Hepatocyte (in vitro differentiated cells): ENCODE results near the gene CREBL2. TPM values are rescaled to one million over a fixed set of nuclear protein-coding genes. Genes with fewer than 3 reads are reported as not detected.

Experiments
- DNase-seq: peaks from one replicate; pipeline ENCODE4 v3.0.0-alpha.2; 2016; ENCODE audit warnings: low spot score
- H2AFZ ChIP-seq: fragments of 200-600 bp; sonication (generic); 2 replicates; pipeline ENCODE4 v1.6.0; 2016; ENCODE audit warnings: antibody characterized with exemption, mild to moderate bottlenecking
- H3K27ac ChIP-seq: fragments of 200-600 bp; sonication (generic); 2 replicates; pipeline ENCODE4 v1.5.1; 2016; ENCODE audit warnings: mild to moderate bottlenecking
- H3K27me3 ChIP-seq: fragments of 200-600 bp; sonication (generic); 2 replicates; pipeline ENCODE4 v1.6.1; 2016
- H3K36me3 ChIP-seq: fragments of 200-600 bp; sonication (generic); replicated peaks from 2 replicates; pipeline ENCODE4 v1.5.1; 2016; ENCODE audit warnings: low read depth; ENCODE audit not compliant: insufficient read depth
- H3K4me1 ChIP-seq: fragments of 200-600 bp; sonication (generic); 2 replicates; pipeline ENCODE4 v1.5.1; 2016; ENCODE audit warnings: mild to moderate bottlenecking, moderate library complexity; ENCODE audit not compliant: insufficient read depth
- H3K4me2 ChIP-seq: fragments of 200-600 bp; sonication (generic); 2 replicates; pipeline ENCODE4 v1.6.0; 2016
- H3K4me3 ChIP-seq: fragments of 200-600 bp; sonication (generic); 2 replicates; pipeline ENCODE4 v1.5.1; 2016; ENCODE audit warnings: mild to moderate bottlenecking
- H3K79me2 ChIP-seq: fragments of 200-600 bp; sonication (generic); 2 replicates; pipeline ENCODE4 v1.6.0; 2017; ENCODE audit warnings: mild to moderate bottlenecking
- H3K9me2 ChIP-seq: fragments of 200-600 bp; sonication (generic); replicated peaks from 2 replicates; pipeline ENCODE4 v1.6.0; 2017; ENCODE audit warnings: mild to moderate bottlenecking; ENCODE audit not compliant: insufficient read depth
- H3K9me3 ChIP-seq: fragments of 200-600 bp; sonication (generic); 2 replicates; pipeline ENCODE4 v1.5.1; 2016; ENCODE audit warnings: low read depth, mild to moderate bottlenecking
- H4K20me1 ChIP-seq: fragments of 200-600 bp; sonication (generic); 2 replicates; pipeline ENCODE4 v1.6.0; 2016; ENCODE audit warnings: mild to moderate bottlenecking; ENCODE audit not compliant: insufficient read depth, poor library complexity, severe bottlenecking
- CTCF ChIP-seq: fragments of 200-600 bp; sonication (generic); IDR thresholded peaks from 2 replicates; pipeline ENCODE4 v1.5.1; 2016; ENCODE audit warnings: antibody characterized with exemption, mild to moderate bottlenecking; ENCODE audit not compliant: poor library complexity
- EZH2 ChIP-seq: fragments of 200-600 bp; sonication (generic); IDR thresholded peaks from 2 replicates; pipeline ENCODE4 v1.6.1; 2016; ENCODE audit warnings: antibody characterized with exemption, mild to moderate bottlenecking, borderline replicate concordance
- EZH2phosphoT487 ChIP-seq: fragments of 200-600 bp; sonication (generic); IDR thresholded peaks from one replicate; pipeline ENCODE4 v1.6.1; 2018; ENCODE audit warnings: antibody characterized with exemption, mild to moderate bottlenecking, low read depth, moderate library complexity; ENCODE audit not compliant: unreplicated experiment, severe bottlenecking
- WGBS: methylation state at CpG from one replicate; pipeline ENCODE4 v1.1.6; 2016; ENCODE audit warnings: low lambda C conversion rate; ENCODE audit errors: missing lambda C conversion rate; 5-methylcytosine and 5-hydroxymethylcytosine counted together
- polyA plus RNA-seq: library from polyadenylated mRNA; unstranded; fragments of >200 nt; fragmentation: Nextera tagmentation; extraction: Ambion mirVana; gene quantifications from 2 replicates; pipeline ENCODE4 v1.2.1, GENCODE V29; 2016
- total RNA-seq: library from RNA; depleted of rRNA; stranded (reverse); fragments of >200 nt; gene quantifications from 2 replicates; pipeline ENCODE4 v1.2.3, GENCODE V29; 2014

Gene CREBL2
- total and polyA plus RNA-seq, 2 experiments from 2014 or later: 11.4 to 19.4 TPM

GRCh38 chr12:12654691-12655460 lies 43.2 kb downstream of the CREBL2 start:
- H3K4me3 ChIP-seq: no peak overlapping the region
- H3K27me3 ChIP-seq: no peaks in the 10 kb centered on the region
- DNase-seq: no peak
- no peak overlapping the region for H3K27ac ChIP-seq
- WGBS: 80% methylated on average over 3 of the region's 3 CpGs
- no peaks in the 10 kb centered on the region for H3K79me2 ChIP-seq
- H3K4me1 ChIP-seq: no peaks in the 10 kb centered on the region
- H3K9me2 ChIP-seq: no peaks in the 10 kb centered on the region
- no peaks in the 10 kb centered on the region for H3K36me3 ChIP-seq
- H4K20me1 ChIP-seq: no peaks in the 10 kb centered on the region
- H3K4me2 ChIP-seq: no peak overlapping the region
- no peak overlapping the region for H2AFZ ChIP-seq
- H3K9me3 ChIP-seq: no peaks in the 10 kb centered on the region
- TF ChIP-seq EZH2phosphoT487: no peak
- no peak for TF ChIP-seq CTCF
- TF ChIP-seq EZH2: no peak

- H3K27me3 ChIP-seq: no peaks in the 10 kb centered on the region
- no peaks in the 10 kb centered on the region for H3K36me3 ChIP-seq
- H2AFZ ChIP-seq: no peak overlapping the region
- no peaks in the 10 kb centered on the region for H3K9me3 ChIP-seq
- 59% methylated on average over 3 of the region's 3 CpGs for WGBS
- no peak overlapping the region for H3K4me2 ChIP-seq
- no peaks in the 10 kb centered on the region for H3K9me2 ChIP-seq
- H3K79me2 ChIP-seq: no peaks in the 10 kb centered on the region
- no peak for TF ChIP-seq EZH2
- DNase-seq: no peak
- no peak overlapping the region for H3K4me3 ChIP-seq
- no peaks in the 10 kb centered on the region for H3K4me1 ChIP-seq
- H4K20me1 ChIP-seq: no peaks in the 10 kb centered on the region
- no peak overlapping the region for H3K27ac ChIP-seq
These were observed 48.5 kb downstream of the CREBL2 start for GRCh38 chr12:12660201-12660600.

GRCh38 chr12:12661086-12661856 lies 49.6 kb downstream of the CREBL2 start:
- WGBS: 83% methylated on average over 7 of the region's 7 CpGs
- no peak for DNase-seq
- no peaks in the 10 kb centered on the region for H3K9me2 ChIP-seq
- no peak overlapping the region for H3K27ac ChIP-seq
- no peaks in the 10 kb centered on the region for H4K20me1 ChIP-seq
- no peak for TF ChIP-seq EZH2
- no peak for TF ChIP-seq CTCF
- no peak for TF ChIP-seq EZH2phosphoT487
- H3K4me1 ChIP-seq: no peaks in the 10 kb centered on the region
- no peaks in the 10 kb centered on the region for H3K79me2 ChIP-seq
- no peaks in the 10 kb centered on the region for H3K36me3 ChIP-seq
- no peak overlapping the region for H2AFZ ChIP-seq
- H3K4me3 ChIP-seq: no peak overlapping the region
- H3K9me3 ChIP-seq: no peaks in the 10 kb centered on the region
- H3K27me3 ChIP-seq: no peaks in the 10 kb centered on the region
- H3K4me2 ChIP-seq: no peak overlapping the region

GRCh38 chr12:12663644-12664294 lies 52.1 kb downstream of the CREBL2 start:
- H4K20me1 ChIP-seq: no peaks in the 10 kb centered on the region
- no peak for TF ChIP-seq EZH2phosphoT487
- TF ChIP-seq CTCF: no peak
- no peak for TF ChIP-seq EZH2
- no peaks in the 10 kb centered on the region for H3K9me2 ChIP-seq
- no peaks in the 10 kb centered on the region for H3K4me1 ChIP-seq
- 97% methylated on average over 15 of the region's 15 CpGs for WGBS
- no peaks in the 10 kb centered on the region for H3K79me2 ChIP-seq
- H3K4me2 ChIP-seq: no peak overlapping the region
- H3K27me3 ChIP-seq: no peaks in the 10 kb centered on the region
- H2AFZ ChIP-seq: no peak overlapping the region
- no peaks in the 10 kb centered on the region for H3K9me3 ChIP-seq
- no peaks in the 10 kb centered on the region for H3K36me3 ChIP-seq
- DNase-seq: no peak
- no peak overlapping the region for H3K4me3 ChIP-seq
- H3K27ac ChIP-seq: no peak overlapping the region
